ENCODE data around the gene KNG1. TPM values are rescaled to one million over a fixed set of nuclear protein-coding genes. Genes with fewer than 3 reads are reported as not detected.
"Not testable (repeated sequence)": the region's sequence is repeated elsewhere in the genome, so short reads cannot be mapped to it uniquely, and the experiment has no call there.

Gene KNG1
- total RNA-seq, 1 donor from 2014 or later = not detected

DNA sequence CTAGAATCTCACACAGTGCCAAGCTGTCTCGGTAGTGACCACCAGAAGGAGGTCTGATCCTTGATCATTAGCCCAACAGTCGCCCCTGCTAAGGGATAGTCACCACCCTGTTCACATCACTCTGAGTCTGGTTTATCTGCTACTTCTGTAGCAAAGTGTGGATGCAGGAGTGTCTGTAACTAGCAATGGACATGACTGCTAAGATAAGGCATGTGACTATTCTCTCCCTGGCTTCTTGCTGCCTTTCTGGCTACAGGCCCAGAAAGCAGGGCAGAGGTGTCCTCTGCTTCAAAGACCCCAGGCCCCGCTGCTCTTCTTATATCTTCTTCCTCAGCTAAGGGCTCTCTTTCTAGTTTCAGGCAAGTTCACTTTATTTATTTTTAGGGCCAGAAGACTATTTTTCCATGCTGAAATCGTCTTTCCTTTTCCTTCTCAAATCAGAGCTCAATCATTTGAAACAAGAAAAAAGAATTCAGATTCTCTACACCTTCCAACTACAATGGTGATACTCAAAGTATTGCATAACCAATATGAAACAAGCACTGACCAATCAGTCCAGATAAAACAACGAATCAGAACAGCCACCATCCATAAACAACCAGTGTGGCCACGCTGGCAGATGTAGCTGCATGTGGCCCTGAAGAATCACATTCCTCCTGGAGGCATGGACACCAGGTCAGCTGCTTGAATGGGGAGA, 8.0 kb upstream of the KNG1 start:
- Mint-ChIP-seq H3K4me3 (ENCODE audit: unreplicated experiment) (no peak overlapping the region), H3K4me1 (ENCODE audit: low read depth, unreplicated experiment) (no peaks in the 10 kb centered on the region), H3K9me3 (ENCODE audit: unreplicated experiment) (peaks cover 3% of the 10 kb centered on the region), H3K27me3 (ENCODE audit: unreplicated experiment) (no peaks in the 10 kb centered on the region), H3K27ac (ENCODE audit: unreplicated experiment) (no peak overlapping the region), H3K36me3 (ENCODE audit: unreplicated experiment) (no peaks in the 10 kb centered on the region)
- DNase-seq = no peak
- TF ChIP-seq, protein P1, sequence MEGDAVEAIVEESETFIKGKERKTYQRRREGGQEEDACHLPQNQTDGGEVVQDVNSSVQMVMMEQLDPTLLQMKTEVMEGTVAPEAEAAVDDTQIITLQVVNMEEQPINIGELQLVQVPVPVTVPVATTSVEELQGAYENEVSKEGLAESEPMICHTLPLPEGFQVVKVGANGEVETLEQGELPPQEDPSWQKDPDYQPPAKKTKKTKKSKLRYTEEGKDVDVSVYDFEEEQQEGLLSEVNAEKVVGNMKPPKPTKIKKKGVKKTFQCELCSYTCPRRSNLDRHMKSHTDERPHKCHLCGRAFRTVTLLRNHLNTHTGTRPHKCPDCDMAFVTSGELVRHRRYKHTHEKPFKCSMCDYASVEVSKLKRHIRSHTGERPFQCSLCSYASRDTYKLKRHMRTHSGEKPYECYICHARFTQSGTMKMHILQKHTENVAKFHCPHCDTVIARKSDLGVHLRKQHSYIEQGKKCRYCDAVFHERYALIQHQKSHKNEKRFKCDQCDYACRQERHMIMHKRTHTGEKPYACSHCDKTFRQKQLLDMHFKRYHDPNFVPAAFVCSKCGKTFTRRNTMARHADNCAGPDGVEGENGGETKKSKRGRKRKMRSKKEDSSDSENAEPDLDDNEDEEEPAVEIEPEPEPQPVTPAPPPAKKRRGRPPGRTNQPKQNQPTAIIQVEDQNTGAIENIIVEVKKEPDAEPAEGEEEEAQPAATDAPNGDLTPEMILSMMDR (IDR thresholded peaks at IDR 0.05; ENCODE audit: partially characterized antibody, unreplicated experiment) = no peak

DNA sequence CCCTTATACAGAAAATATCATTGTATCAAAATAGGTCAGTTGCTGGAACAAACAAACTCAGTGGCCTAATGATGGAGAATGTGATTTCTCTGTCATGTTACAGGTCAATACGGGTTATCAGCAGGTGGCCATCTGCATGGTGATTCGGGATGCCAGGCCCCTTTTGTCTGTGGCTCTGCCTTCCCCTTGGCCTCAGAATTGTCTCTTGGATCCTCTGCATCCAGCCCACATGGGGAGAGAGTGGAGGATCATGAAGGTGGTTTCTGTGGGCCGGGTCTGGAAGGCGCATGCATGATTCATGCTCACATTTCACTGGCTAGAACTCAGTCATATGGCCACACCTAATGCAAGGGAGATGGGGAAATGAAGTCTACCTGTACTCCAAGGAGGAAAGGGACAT, 6.5 kb upstream of the KNG1 start:
- not testable (repeated sequence) for H3K9me3 Mint-ChIP-seq (ENCODE audit: unreplicated experiment); H3K27ac Mint-ChIP-seq (ENCODE audit: unreplicated experiment); H3K36me3 Mint-ChIP-seq (ENCODE audit: unreplicated experiment); H3K27me3 Mint-ChIP-seq (ENCODE audit: unreplicated experiment); DNase-seq; H3K4me1 Mint-ChIP-seq (ENCODE audit: low read depth, unreplicated experiment); H3K4me3 Mint-ChIP-seq (ENCODE audit: unreplicated experiment)

DNA sequence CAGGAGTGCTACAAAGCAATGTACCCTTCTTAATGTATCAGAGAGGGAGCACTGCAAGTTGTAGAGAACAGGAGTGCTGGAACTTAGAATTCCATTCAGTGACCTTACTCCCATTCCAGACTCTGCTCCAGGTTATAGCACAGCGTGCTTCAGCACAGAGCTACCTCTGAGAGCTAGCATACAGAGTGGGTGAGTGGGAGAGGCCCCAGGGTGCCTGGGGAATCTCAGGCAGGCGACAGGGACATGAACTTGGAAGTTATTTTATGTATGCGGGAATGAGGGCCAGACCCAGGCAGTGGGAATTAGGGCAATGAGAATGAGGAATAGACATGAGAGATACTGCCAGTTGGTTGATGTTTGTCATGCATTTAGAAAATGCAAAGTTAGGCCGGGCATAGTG, 3.7 kb upstream of the KNG1 start:
- TF ChIP-seq, protein P1 (IDR thresholded peaks at IDR 0.05; ENCODE audit: partially characterized antibody, unreplicated experiment) = no peak
- no peak for DNase-seq
- Mint-ChIP-seq H3K4me3 (ENCODE audit: unreplicated experiment) (no peak overlapping the region), H3K36me3 (ENCODE audit: unreplicated experiment) (no peaks in the 10 kb centered on the region), H3K9me3 (ENCODE audit: unreplicated experiment) (peaks cover 2% of the 10 kb centered on the region), H3K27me3 (ENCODE audit: unreplicated experiment) (no peaks in the 10 kb centered on the region), H3K27ac (ENCODE audit: unreplicated experiment) (no peak overlapping the region), H3K4me1 (ENCODE audit: low read depth, unreplicated experiment) (no peaks in the 10 kb centered on the region)

DNA sequence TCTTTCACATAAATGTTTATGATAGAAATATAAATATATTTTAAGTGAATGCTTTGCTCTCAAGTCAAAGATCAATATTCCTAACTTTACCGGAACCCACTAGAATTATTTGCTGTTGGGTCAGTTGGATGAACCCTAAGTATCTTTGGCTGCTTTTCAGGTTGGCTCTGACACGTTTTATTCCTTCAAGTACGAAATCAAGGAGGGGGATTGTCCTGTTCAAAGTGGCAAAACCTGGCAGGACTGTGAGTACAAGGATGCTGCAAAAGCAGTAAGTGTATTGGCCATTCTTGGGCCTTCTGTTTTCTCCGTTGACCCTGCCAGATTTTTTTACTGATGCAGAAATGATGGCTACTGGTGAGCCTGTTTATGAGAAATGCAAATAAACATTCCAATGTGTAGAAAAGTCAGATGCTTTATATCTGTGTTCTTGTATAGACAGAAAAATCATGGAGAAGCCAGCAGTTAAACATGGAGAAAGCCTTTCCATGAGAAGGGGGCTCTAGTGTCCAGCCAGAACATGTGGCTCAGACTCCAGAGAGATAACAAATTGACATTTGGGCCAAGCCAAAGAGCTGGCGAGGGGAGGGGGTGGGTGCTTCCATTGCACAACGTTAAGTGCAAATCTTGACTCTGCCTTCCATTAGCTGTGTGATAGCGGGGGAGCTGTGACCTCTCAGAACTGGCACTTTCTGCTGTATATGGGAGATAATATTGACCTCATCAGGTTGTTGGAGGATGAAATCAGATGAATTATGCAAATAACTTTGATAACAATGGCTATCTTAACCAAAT, 3.0 kb downstream of the KNG1 start:
- Mint-ChIP-seq H3K9me3 (ENCODE audit: unreplicated experiment) (peaks cover 2% of the 10 kb centered on the region), H3K27me3 (ENCODE audit: unreplicated experiment) (peaks cover 4% of the 10 kb centered on the region), H3K27ac (ENCODE audit: unreplicated experiment) (no peak overlapping the region), H3K4me1 (ENCODE audit: low read depth, unreplicated experiment) (peaks cover 4% of the 10 kb centered on the region), H3K4me3 (ENCODE audit: unreplicated experiment) (no peak overlapping the region), H3K36me3 (ENCODE audit: unreplicated experiment) (no peaks in the 10 kb centered on the region)
- DNase-seq = no peak
- TF ChIP-seq, protein P1 (IDR thresholded peaks at IDR 0.05; ENCODE audit: partially characterized antibody, unreplicated experiment) = no peak

DNA sequence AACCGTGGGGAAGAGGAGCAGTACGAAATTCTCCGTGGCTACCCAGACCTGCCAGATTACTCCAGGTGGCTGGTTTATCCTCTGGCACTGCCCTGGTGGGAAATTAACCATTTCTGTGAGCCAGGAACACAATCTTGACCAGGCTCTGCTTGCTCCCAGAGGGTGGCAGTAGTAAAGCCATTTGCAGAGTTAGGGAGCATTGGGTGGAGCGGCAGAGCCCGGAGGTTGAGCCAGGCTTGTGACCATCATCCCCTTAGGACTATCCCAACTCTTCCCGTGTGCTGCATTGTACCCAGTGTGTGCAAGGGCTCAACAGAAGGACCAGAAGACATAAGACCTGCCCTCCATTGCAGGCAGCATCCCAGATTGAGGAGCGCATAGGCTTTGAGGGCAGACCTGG, 5.3 kb downstream of the KNG1 start:
- Mint-ChIP-seq H3K9me3 (ENCODE audit: unreplicated experiment) (peaks cover 2% of the 10 kb centered on the region), H3K4me3 (ENCODE audit: unreplicated experiment) (no peak overlapping the region), H3K27me3 (ENCODE audit: unreplicated experiment) (peaks cover 4% of the 10 kb centered on the region), H3K4me1 (ENCODE audit: low read depth, unreplicated experiment) (peaks cover 4% of the 10 kb centered on the region), H3K27ac (ENCODE audit: unreplicated experiment) (no peak overlapping the region), H3K36me3 (ENCODE audit: unreplicated experiment) (no peaks in the 10 kb centered on the region)
- DNase-seq = no peak
- TF ChIP-seq, protein P1 (IDR thresholded peaks at IDR 0.05; ENCODE audit: partially characterized antibody, unreplicated experiment) = no peak
